NCI-H1092 treated with DMSO at 0.1 percent for 48 hours (cell line): ENCODE measurements around the gene NRCAM.
A peak's percentile ranks its signal among the peaks of the same experiment; 100 is the strongest.

Experiments
- DNase-seq: peaks from one replicate; lab custom pipeline; 2025; lab: John Stamatoyannopoulos, UW

Gene NRCAM

DNA sequence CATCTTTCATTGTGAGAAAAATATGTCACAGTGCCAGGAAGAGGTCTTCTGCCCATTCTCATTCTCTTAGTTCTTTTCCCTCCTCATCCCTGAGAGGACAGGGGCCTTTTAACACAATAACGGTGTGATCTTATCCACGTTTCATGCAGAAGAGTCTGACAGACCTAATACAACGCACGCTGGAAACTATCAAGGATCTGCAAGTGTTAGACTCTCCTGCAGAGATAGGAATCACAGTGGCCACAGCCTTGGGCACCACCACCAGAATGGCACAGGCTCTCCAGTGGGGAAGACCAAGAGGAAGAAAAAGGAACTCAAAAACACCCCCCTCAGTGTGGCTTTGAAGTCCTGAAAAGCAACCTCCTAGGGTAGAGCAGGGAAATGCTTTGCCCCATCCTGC, 253.5 kb downstream of the NRCAM start:
- no peak for DNase-seq

DNA sequence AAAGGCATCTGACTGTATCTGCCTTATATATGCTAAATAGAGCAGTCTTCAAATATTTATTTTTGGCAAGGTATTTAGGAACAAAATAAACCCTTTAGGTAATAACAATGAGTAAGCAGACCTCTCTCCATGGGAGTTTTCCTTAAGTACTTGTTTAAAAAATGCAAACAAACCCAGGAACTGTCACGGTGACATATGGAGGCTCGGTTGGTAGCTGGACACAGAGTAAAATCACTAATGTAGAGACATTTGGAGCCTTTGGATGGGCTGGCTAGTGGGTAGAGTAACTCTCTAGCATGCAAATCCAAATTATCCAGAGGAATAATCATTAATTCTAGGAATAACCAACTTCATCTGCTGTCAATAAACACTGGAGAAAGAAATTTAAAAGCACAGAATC, 254.5 kb downstream of the NRCAM start:
- DNase-seq = peak; percentile 29

DNA sequence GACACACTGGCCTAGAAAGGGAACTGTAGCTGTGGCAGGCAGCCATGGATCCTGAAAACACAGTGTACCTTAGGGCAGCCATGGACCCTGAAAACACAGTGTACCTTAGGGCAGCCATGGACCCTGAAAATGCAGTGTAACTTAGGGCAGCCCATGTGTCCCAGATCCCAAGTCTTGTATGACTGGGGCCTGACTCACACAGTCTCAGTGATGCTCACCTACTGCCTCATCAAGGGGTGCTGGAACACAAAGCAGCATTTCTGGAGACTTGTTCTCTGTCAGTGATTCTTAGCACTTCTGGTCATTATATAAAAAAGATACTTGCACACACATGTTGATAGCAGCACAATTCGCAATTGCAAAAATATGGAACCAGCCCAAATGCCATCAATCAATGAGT, 255.9 kb downstream of the NRCAM start:
- DNase-seq = no peak

DNA sequence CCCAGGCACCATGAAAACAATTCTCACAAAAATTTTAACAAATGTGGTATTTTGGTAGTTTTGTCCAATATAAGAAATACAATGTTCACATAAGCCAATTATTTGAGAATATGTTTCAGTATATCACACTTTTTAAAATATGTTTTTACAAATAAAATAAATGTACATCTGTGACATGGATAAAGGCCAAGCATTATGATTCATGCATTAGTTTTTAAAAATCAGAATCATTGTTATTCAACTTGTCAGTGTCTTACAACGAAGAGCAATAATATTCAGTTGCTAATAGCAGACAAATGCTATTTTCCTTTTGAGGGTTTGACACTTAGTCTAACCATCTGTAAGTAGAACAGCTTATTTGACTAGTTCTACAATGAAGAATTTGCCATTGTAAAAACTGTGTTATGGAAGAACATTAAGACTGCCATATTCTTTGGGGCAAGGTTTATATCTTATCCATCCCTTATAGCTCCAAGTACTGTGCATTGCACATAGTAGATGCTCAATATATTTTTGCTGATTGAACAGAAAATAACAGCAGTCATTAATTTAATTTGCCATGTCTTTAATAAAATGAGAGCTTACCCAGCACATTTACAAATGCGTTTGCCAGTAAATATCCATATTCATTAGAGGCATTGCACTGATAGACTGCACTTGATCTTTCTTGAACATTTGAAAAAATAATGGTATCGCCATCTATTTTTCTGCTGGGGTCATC, 258.7 kb downstream of the NRCAM start:
- no peak for DNase-seq

DNA sequence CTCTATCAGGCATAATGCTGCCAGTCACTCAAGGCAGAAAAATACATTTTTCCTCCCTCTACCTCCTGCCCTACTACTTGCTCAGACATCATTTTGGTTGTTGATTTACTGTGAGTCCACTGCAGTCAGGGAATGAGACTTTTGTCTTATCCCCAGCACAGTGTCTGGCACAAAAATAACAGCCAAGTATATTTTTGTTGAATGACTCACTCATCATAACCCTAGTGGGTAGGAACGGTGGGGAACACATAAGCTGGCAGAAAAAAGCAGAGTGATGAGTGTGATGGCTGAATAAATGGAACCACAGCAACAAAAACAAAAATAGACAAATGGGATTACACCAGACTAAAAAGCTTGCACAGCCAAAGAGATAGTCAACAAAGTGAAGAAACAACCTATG, 260.2 kb downstream of the NRCAM start:
- no peak for DNase-seq

DNA sequence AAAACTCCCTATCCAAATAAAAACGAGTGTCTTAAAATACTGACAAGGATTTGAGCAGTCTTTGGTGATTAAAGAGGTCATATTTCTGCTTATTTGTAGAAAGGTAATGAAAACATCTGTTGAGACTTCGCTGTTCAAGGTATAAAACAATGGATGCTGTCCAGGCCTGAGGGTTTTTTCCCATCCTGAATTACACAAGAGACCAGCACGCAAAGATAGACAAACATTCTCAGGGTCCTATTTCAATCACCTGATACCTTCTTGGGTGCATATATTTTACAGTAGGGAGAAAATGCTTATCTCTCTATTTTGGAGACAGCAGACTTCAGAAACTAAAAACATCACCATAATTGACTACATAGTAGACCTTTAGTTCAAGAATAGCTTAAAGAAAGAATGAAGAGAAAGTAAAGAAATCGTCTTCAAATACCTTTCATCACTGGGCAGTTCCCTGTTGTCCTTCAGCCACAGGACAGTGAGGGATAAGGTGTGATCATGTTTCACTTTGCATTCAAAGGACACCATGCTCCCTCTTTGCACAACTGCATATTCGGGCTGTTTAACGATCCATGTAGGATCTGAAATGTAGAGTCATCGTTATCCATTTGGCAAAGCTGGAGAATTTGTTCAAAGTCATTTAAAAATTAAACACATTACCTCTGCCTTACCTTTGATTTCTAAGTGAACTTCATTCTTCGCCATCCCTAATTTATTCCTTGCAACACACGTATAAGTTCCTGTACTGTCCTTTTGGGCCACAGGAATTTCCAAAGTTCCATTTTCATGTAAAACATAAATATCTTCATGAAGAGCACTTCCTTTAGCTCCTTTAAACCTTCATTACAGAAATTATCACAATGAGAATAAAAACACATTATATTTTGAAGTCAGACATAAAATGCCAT, 262.4 kb downstream of the NRCAM start:
- peak; percentile 72 for DNase-seq

DNA sequence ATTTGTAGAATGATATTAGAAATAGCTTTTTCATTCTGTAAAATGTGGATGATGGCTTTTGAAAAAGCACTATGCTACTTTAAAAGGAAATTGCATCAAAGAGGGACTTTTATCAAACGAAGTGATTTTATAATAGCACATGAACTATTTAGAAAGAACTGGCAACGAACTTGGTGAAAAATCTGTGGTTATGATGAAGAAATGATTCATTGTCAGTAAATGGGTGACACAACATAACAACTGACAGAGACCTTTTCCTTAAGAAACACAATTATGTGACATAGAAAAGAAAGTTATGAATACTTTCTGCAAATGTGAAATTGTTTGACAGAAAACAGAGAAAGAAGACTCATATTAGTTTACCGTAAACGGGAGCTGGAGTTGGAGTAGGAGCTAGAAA, 265.3 kb downstream of the NRCAM start:
- no peak for DNase-seq

DNA sequence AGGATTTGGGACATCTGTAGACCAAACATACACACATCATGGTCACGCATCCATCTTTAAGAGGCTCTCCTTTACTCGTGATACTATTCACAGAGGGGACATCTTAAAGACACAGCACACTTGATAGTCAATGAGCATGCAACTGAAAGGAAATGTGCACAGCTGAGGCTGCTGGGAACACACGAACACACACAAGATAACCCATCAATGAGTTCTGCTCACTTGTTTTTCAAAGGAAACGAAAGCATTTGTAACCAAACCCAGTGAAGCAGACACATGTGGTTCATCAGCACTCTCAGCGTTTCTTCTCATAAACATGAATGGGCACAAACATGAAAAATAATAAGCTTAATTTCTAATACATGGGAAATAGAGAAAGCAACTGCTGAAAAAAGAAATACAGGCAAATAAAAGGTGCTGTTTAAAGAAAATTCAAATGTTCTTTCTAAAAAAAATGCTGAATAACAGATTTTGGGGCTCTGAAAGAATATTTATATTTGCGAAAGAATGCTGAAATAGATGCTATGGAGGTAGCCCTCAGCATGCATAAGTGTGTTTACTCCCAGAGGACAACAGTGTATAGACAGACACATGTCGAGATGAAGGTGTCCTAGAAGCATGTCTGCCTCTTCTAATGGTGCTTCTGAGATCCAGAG, 266.4 kb downstream of the NRCAM start:
- DNase-seq = no peak

DNA sequence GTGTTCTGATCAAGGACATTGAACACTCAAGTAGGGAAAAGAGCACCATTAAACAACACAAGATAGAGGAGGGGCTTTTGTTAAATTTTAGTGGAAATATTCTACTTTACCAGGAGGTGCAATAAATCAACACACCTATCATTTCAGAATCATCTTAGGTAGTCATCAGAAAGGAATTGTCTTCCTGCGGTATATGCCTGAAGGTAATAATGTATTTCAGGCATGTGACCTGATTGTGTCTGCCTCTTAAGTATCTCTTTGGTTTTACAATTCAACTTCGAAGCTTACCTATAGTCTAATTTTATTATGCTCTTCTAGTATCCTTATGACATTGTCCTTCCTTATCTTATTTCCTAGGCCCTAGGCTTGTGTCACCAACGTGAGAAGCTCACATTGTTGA, 267.5 kb downstream of the NRCAM start:
- no peak for DNase-seq

DNA sequence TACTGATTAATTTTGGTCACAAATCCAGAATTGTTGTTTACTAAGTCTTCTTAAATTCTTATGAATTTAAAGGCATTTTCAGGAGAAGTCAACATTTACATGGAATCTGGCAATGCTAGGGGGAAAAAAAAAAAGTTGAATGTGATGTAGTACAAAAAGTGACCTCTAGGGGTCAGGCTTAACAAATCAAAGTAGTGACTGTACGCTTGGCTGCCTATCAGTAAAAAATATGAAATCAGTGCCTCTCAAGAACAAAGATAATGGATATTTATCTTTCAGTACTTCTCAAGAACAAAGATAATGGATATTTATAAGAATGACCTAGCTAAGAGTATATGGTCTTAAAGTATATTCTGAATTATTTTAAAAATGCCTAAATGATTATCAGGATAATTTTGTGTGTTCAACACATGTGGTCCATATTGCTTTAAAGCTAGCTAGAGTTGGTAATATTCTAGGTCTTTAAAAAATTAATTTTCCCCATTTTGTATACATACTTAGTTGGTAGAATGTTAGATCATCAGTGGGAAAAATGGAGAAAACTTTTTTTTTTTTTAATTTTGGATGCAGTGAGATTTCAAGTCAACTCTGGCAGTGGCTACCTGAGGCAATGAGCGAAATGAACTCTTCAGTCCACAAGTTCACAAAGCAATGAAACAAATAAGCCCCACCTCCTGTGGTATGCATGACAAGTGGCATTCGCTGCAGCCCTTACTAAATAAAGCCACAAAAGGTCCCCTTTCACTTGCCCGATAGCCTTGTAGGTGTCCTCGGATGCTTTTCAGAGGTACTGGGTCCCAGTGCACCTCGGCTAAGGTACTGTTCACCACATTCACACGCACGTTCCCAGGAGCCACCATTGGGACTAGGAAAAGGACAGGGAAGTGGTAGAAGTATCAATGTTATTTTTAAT, 274.9 kb downstream of the NRCAM start:
- DNase-seq = peak; percentile 83

DNA sequence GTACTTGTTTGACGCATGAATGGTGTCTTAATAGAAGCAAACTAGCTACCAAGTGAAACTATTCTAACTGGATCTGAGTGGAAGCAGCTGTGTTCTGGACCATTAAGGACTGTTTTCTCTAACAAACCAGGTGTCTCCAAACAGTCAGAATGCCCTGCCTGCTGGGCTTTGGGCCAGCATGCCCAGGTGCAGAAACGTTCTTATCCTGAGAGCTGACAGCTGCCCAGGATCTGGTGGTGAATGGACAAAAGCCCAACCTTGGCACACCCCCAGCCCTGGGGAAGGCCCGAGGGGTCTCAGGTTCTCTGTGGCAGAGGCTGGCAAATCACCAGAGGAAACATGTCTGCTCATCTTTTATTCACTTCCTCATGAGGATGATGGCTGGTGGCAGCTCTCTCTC, 277.8 kb downstream of the NRCAM start:
- DNase-seq = peak; percentile 99

DNA sequence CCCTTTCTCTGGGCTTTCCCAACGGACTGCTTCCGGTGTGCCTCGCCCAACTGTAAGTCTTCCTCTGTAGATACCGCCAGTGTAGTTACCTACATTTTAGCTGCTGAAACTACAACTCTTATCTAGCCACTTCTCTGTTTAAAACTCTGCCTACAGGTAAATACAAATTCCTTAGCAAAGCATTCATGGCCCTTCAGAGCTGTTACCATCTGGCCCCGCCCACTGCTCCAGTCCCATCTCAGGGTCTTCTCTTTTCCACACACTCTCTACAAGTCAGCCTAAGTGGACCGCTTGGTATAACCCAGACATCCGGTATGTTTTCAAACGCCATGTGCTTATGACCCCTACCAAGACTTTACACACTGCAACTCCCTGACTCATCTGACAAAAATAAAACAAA, 285.1 kb downstream of the NRCAM start:
- DNase-seq = no peak

DNA sequence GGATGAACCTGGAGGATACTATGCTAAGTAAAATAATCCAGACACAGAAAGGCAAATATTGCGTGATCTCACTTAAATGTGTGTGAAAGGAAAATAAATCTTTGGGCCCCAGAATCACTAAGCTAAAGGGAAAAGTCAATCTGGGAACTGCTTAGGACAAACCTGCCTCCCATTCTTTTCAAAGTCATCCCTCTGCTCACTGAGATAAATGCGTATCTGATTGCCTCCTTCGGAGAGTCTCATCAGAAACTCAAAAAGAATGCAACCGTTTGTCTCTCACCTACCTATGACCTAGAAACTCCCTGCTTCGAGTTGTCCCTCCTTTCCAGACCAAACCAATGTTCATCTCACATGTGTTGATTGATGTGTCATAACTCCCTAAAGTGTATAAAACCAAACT, 286.0 kb downstream of the NRCAM start:
- no peak for DNase-seq

DNA sequence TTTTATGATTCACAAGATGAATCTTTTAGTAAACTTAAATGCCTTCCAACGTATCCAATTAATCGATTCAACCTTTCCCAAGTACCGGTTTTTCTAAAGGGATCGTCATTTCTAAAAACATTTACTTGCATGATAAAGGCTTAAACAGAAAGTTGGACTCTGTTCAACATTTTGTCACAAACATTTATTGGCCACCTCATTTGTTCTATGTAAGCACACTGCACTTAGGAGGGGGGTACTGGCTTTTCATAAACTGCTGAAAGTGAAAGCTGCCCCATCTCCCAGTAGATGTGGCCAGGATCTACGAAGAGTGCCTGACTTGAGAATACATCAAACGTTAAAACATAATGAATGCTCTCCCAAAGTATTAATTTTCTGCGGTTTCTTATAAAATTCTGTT, 288.8 kb downstream of the NRCAM start:
- no peak for DNase-seq

DNA sequence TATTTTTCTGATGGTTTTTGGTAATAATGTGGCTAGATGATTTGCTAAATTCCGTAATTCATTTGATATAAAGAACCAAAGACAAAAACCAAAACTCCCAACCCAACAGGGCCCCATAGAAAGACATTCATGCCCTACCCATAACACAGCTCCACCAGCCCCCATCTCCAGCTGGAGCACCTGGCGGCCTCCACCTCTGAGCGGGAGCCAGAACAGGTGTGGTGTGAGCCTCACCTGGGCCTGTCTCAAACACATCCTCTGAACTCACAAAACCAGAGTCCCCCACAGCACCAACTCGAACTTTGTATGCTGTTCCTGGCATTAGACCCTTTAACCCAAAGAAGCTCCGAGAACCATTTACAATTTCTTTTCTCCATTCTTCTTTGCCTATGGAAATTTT, 289.5 kb downstream of the NRCAM start:
- no peak for DNase-seq

DNA sequence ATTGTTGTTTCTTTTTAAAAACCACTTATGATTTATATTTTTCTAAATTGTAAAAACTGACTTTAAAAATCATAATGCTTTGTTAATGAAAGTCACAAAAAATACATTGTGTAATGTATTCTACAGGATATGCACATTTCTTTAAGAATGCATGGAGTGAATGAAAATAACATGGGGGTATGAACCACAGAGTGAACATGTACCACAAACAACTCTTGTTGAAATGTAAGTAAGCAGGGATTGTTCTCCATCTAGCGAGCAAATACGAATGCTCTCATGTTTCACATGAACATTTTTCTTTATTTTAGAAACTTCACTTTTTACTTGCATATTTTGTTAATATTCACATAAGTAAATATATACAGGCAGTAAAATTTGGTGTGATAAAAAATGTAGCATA, 290.5 kb downstream of the NRCAM start:
- no peak for DNase-seq

DNA sequence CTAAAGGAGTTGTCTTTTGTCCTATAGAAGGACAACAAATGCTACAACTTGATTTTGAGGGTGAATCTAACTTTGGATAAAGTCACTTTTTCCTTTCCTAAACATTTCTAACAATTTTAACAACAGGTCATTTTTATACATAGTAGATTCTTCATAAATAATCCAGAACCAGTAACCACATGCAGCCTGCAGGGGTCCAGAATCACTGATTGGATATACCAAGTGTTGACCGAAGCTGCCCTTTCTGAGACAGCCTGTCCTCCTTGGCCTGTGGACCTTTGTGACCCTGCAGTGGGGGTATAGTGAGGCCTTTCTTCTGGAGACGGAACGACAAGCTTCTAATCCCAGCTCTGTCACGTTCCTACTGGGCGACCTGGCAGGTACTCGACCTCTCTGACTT, 291.3 kb downstream of the NRCAM start:
- no peak for DNase-seq

DNA sequence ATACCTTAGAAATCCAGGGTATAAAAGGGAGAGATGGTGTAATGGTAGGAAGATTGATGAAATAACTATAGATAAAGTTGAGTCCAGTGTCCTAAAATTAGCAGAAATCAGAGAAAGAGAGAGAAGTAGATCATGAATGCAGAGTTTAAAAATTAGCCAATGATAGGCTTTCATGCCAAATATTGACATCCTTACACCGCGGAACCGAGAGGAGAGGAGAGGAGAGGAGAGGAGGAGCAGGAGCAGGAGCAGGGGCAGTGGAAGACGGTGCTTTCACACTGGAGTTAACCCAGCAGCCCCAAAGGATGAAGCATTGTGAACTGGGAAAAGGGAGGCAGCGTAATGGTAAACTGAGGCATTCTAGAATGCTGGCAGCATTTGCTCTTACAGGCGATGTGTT, 291.9 kb downstream of the NRCAM start:
- no peak for DNase-seq

DNA sequence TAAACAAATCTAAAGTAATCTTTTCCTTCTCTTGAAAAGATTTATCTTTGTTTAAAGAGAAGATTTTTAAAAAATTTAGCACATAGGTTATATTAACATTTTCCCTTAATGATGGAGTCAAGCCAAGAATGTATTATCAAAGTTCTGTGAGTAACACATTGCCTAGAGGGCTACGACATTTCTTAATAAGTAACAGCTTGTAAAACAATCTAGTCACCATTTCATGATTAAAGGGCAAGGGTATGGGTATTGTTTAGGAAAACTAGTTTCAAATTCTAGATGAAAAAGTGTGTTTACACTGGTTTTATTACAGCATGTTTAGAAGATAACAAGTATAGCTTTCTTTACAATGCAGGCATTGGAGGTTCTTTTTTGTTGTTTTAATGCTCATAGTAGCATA, 297.5 kb downstream of the NRCAM start:
- DNase-seq = no peak

DNA sequence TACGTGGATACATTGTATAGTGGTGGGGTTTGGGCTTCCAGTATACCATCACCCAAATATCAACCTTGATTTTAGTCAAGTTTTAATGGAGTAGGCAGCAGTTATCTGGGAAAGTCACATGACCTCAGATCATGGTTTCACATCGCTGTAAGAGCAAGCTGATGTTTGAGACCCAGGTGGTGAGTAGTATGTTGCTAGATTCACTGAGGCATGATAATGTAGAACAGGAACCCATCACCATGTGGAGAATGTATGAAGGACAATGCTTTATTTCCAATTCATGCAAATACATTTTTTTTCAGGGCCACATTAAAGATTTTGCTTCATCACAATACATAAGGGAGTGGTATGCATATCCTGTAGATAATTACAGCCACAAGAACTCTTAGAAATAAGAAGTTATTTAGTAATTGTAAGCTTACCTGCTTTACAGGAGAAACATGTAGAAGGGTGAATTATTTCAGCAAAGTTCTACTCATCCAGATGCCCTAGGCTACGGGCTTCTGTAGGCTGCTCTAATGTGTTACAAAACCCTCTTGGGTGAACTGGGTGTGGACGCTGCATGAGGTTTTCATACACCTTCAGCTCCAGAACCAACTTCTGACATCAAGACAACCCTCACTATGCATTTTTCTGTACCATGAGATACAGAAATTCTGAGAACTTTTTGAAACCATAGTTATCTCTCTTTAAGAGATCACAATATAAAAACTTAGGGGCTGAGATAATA, 298.5 kb downstream of the NRCAM start:
- DNase-seq = no peak

DNA sequence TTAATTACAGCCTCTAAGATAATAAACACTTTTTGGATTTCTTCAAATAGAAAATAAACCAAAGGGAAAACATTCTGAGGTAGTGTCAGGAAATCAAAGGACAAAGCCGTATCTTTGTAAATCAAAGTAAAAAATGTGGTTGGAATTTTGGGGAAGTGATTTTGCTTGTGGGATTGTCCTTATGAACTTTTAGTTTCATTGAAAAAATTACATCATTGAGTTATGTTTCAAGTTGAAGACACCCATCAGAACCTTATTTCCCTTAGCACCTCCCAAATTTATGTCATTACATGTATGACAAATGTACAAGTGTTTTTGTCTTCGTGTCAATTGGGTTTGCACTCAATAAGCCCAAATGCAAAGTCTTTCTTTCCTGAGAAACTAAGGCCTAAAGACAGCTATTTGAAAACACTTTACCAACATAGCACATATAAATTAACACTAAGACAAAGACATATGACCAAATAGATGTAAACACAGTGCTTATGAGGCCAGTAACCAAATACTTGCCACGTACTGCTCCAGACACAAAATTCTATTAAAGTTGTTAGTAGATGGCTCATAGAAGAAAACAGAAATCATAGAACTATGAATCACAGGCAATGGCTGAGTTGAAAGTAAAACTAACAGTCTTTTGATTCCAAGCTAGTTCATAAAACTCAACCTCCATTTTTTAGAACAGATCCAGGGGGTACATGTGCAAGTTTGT, 299.2 kb downstream of the NRCAM start:
- DNase-seq = no peak
